GM03348 (cell line): ENCODE measurements around the gene RILPL1.
"Not testable (repeated sequence)": the region's sequence is repeated elsewhere in the genome, so short reads cannot be mapped to it uniquely, and the experiment has no call there.

Experiments used
- DNase-seq: peaks from one replicate; pipeline ENCODE4 v3.0.0; 2012; ENCODE audit warnings: low spot score

RILPL1 gene, protein sequence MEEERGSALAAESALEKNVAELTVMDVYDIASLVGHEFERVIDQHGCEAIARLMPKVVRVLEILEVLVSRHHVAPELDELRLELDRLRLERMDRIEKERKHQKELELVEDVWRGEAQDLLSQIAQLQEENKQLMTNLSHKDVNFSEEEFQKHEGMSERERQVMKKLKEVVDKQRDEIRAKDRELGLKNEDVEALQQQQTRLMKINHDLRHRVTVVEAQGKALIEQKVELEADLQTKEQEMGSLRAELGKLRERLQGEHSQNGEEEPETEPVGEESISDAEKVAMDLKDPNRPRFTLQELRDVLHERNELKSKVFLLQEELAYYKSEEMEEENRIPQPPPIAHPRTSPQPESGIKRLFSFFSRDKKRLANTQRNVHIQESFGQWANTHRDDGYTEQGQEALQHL

DNA sequence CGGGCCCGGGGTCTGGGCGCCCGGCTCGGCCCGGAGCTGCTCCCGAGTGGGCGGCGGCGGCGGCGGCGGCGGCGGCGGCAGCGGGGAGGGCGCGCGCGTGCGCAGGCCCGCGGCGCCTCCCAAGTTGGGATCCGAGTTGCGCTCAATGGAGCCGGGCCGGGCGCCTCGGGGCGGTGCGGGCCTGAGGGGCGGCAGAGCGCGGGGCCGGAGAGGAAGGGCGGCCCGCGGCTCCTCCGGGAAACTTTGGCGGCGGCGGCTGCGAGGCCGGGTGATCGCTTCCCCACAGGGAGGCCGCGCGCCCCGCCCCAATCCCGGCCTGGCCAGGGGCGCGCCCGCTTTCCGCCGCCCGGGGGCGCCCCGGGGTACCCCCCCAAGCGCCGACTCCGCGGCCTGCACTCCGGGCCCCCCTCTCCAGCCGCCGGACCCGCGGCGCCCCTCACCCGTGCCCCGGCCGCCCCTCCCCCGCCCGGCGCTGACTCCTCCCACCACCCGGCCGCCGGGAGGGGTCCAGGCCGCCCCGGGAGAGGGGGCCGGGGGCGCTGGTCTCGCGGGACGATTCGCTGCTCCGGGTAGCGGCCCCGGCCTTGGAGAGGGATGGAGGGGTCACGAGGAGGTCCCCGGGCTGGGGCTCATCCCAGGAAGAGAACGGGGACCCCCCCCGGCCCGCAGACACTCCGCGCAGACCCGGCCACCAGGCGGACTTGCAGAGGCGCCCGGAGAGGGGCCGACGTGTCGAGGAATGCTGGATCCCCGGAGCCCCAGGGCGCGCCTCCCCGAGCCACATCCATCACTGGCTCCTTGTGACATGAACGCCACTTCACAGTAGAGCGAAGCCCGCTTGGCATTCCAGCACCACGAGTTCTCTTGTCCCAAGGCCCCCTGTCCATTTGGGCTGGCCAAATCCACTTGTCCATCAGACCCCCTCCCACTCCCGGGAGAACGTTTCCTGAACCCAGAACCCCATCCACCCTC is at the start of gene RILPL1:
TSS of gene RILPL1 (minus strand) at position 48 of the 972 bp plus-strand sequence. CDS start 237 bp downstream, outside the sequence.
- peak; percentile 94 for DNase-seq

DNA sequence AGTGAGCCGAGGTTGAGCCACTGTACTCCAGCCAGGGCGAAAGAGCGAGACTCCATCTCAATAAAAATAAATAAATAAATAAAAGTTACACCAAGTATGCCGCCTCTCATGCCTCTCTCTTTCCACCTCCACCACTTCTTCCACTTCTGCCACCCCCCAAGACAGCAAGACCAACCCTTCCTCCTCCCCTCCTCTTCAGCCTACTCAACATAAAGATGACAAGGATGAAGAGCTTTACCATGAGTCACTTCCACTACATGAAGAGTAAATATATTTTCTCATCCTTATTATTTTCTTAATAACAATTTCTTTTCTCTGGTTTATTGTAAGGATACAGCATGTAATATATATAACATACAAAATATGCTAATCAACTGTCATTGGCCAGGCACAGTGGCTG is 47.3 kb upstream of the RILPL1 start:
- DNase-seq, result no peak

DNA sequence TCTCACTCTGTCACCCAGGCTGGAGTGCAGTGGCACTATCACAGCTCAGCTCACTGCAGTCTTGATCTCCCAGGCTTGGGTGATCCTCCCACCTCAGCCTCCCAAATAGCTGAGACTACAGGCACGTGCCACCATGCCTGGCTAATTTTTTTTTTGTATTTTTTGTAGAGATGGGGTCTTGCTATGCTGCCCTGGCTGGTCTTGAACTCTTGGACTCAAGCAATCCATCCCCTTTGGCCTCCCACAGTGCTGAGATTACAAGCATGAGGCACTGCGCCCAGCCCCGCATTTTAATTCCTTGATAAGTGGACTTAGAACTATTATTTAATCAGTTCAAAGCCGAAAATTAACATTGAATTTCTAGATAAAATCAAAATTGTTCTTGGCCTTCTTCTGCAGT is 45.3 kb upstream of the RILPL1 start:
- not testable (repeated sequence) for DNase-seq

DNA sequence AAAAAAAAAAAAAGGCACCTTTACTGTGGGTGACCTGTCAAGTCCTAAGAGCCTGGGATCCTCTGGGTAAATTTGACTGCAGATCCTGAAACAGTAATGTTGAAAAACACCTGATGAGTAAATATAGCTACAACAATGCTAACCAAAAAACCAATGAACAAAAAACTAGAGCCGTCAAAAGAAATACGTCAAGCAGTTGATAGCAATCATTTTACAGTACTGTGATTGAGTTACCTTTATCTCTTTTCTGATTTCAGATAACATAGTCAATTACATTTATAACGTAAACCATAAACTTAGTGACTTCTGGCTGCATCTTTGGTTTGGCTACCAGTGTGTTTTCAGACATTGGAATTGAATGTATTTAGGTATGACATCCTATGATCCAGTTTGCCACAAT is 44.7 kb upstream of the RILPL1 start:
- DNase-seq, result no peak

DNA sequence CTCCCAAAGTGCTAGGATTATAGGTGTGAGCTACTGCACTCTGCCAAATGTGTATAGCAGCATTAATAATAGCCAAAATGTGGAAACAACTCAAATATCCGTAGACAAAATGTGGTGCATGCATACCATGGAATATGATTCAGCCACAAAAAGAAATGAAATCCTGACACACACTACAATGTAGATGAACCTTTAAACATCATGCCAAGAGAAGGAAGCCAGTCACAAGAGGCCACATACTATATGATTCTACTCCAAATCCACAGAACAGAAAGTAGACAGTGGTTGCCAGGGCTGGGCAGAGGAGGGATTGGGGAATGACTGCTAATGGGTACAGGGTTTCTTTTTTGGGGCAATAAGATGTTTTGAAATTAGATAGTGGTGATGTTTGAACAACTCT is 43.1 kb upstream of the RILPL1 start:
- no peak for DNase-seq

DNA sequence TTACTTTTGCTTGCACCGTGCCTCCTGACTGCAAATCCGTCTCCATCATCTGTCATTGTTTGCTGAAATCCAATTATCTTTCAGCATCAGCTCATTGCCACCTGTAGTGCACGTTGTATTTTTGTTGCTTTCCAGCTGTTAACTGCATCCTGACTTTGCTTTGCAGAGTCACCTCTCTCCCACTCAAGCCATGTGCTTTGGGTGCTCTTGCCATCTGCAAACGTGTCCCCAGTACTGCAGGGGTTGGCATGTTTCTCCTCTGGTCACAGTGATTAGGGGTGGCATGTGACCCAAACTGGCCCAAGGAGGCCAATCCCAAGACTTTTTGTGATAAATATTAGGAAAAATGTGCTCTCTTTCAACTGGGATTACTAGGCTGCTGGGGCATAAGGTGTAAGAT is 40.4 kb upstream of the RILPL1 start:
- no peak for DNase-seq

DNA sequence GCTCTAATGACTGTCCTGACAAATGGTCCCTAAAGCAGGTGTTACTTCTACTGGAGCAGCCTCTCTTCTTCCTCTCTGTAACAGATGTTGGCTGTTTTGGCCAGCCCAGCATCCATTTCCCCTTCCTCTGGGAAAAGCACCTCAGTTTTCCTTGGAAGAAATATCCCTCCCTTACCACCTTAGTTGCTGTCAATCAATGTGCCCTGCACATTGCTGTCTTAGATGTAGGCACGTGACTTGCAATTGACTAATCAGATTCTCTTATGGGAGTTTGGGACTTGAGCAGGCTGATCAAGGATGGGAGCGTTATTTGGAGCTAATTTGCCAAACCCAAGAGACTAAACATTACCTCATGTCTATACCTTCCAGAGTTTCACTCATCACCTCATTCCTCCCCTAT is 38.9 kb upstream of the RILPL1 start:
- DNase-seq, result no peak

DNA sequence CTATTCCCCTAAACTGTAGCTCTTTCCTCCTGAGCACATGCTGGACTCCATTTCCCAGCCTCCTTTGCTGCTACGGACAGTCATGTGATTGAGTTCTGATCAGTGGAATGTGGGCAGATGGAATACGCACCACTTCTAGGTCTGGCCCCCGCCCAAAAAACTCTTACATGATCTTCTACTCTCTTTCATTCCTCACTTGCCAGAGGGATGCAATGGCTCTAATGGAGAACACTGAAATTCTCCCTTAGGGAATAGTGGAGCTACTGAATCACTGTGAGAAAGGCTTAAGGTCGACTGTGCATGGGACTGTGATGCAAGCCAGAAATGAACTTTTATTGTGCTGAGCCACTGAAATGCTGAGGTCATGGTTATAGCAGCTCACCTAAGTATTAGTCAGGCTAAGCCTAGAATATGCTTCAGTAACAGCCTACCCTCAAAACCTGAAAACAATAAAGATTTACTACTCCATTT is 37.9 kb upstream of the RILPL1 start:
- peak; percentile 74 for DNase-seq

DNA sequence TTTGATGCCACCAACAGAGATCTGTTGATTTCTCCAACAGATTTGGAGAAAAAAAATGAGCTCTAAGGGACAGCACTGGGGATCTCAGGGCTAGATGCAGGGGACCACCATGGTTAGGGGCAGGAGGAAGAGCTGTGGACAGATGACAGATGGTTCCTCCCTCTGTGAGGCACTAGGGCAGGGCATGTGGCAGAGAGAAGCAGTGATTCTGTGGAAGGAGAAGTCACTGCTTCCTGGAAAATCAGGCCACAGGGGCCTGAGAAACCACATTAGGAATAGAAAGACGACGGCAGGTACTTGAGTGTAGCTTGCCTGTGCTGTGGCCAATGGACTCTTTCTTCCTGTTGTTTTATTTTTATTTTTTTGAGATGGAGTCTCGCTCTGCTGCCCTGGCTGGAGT is 25.9 kb upstream of the RILPL1 start:
- no peak for DNase-seq

DNA sequence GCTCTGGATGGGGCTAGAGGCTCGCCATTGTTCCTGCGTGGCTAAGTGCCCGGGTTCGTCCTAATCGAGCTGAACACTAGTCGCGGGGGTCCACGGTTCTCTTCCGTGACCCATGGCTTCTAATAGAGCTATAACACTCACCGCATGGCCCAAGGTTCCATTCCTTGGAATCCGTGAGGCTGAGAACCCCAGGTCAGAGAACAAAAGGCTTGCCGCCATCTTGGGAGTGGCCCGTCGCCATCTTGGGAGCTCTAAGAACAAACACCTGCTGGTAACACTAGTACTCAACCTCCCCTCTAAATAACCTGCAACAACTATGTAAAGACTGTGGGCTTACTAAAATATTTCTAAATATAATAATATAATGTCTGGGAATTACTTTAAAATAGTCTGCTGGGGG is 25.0 kb upstream of the RILPL1 start:
- not testable (repeated sequence) for DNase-seq

DNA sequence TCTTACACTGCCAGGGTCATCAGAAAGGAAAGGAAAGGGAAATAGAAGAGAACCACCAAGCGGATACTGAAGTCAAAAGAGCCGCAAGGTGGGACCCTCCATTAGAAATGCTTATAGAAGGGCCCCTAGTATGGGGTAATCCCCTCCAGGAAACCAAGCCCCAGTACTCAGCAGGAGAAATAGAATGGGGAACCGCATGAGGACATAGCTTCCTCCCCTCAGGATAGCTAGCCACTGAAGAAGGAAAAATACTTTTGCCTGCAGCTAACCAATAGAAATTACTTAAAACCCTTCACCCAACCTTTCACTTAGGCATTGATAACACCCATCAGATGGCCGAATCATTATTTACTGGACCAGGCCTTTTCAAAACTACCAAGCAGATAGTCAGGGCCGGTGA is 21.3 kb upstream of the RILPL1 start:
- not testable (repeated sequence) for DNase-seq

DNA sequence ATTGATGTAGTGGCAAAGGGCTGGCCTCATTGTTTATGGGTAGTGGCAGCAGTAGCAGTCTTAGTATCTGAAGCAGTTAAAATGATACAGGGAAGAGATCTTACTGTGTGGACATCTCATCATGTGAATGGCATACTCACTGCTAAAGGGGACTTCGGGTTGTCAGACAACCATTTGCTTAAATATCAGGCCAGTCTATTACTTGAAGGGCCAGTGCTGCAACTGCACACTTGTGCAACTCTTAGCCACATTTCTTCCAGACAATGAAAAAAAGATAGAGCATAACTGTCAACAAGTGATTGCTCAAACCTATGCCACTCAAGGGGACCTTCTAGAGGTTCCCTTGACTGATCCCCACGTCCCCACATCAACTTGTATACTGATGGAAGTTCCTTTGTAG is 20.6 kb upstream of the RILPL1 start:
- DNase-seq, result not testable (repeated sequence)

DNA sequence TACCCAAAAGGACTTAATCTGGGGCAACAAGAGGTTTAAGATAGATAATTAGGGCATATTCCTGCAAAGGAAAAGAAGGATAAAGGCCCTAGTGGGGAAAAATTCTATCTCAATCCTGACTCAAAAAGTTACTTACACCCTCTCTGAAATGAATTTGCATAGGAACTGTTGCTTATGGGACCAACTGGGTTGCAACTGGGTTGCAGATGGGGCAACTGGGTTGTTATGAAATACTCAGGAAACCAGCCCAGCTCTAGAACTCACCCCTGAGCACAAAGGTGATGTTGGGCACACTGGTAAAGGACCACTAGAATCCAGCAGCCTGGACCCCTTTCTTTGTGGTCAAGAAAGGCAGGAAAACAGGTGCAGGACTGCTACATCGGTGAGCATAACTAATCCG is 17.2 kb upstream of the RILPL1 start:
- DNase-seq, result no peak

DNA sequence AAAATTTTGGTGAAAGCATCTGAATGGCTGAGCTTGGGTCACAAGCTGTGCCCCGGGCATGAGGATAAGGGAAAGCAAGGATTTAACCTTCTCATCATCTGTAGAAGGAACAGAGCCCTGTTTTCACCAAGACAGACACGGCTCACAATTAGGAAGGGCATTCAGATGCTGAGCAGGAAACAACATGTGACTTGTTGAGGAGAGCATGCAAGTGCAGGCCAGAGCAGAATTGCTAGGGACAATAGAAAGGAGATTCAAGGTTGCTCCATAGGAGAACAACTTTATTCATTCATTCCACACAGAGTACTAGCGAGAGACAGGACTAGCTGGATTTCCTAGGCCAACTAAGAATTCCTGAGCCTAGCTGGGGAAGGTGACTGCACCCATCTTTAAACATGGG is 14.6 kb upstream of the RILPL1 start:
- DNase-seq, result no peak

DNA sequence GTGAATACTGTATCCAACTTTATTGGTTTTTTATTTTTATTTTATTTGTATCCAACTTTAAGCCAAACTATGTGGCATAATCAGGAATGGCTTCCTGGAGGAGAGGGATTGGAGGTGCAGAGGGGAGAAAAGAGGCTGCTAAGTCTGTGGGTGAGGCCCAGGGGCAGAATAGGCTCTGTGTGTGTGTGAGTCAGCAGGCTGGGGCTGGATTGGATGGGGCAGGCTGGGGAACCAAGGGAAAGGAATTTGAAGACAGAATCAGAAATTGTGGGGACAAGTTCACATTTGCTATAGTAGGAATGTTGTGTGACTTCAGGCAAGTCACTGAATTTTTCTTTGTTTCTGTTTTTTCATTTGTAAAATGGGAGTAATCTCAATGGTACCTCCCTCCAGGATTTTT is 12.8 kb upstream of the RILPL1 start:
- DNase-seq, result peak; percentile 60

DNA sequence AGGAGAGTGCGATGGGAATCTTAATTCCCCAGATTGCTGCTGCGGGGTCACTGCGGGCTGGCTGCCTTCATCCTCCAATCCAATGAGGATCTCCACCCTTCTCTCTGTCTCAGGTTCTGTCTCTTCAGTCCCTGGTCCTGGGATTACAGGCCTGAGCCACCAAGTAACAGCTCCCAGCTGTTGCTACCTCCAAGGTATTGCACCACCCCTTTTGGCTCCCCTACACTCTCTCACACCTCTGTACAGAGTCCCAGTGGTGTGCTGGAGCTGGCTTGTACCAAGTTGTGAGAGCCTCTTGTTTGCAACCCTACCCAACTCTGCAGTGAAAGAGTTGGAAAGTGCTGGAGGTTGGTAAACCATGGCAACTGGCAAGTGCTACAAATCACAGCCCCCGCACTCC is 10.0 kb upstream of the RILPL1 start:
- DNase-seq, result no peak

DNA sequence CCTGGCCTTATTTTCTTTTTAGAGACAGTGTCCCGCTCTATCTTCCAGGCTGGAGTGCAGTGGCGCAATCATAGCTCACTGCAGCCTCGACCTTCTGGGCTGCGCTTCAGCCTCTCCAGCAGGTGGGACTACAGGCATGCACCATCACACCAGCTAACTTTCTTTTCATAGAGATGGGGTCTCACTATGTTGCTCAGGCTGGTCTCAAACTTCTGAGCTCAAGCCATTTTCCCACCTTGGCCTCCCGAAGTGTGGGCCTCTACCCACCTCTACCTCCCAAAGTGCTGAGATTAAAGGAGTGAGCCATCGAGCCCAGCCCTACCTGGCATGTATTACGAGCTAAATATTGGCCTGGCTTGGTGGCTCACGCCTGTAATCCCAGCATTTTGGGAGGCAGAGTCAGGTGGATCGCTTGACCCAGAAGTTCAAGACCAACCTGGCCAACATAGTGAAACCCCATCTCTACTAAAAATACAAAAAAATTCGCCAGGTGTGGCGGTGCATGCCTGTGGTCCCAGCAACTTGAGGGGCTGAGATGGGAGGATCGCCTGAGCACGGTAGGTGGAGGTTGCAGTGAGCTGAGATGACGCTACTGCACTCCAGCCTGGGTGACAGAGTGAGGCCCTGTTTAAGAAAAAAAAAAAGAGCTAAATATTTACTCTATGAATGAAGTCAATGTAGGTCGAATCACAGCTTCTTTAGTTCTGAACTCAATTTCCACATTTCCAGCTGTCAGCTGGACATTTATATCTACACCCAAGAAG is 7.6 kb upstream of the RILPL1 start:
- DNase-seq, result no peak

DNA sequence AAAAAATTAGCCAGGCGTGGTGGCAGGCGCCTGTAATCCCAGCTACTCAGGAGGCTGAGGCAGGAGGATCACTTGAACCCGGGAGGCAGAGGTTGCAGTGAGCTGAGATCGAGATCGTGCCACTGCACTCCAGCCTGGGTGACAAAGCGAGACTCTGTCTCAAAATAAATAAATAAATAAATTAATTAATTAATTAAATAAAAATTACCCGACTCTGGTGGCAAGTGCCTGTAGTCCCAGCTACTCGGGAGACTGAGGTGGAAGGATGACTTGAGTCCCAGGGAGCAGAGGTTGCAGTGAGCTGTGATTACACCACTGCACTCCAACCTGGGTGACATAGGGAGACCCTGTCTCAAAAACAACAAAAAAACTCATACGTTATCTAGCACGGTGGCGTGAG is 2.4 kb upstream of the RILPL1 start:
- not testable (repeated sequence) for DNase-seq

DNA sequence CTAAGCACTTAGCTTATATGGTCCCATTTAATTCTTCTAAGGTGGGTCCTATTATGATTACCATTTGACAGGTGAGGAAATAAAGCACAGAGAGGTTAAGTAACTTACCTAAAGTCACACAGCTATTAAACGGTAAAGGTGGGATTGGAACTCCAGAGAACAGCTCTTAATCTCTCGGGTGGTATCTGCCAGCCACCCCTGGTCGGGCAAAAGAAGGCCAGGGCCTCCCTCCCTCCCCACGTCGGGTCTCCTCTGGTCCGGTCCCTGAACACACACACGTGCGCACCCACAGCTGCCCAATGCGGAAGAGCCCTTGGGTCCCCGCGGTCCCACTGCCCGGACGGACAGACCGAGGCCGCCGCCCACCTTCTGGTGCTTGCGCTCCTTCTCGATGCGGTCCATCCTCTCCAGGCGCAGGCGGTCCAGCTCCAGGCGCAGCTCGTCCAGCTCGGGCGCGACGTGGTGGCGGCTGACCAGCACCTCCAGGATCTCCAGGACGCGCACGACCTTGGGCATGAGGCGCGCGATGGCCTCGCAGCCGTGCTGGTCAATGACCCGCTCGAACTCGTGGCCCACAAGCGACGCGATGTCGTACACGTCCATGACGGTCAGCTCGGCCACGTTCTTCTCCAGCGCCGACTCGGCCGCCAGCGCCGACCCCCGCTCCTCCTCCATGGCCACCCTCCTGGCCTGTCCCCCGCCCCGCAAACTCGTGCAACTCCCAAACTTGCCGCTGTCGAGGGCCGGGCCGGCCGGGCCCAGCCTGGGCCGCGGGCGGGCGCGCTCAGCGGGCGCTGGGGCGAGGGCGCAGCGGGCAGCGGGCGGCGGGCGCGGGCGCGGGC is 490 bp downstream of the RILPL1 start:
- peak; percentile 48 for DNase-seq

DNA sequence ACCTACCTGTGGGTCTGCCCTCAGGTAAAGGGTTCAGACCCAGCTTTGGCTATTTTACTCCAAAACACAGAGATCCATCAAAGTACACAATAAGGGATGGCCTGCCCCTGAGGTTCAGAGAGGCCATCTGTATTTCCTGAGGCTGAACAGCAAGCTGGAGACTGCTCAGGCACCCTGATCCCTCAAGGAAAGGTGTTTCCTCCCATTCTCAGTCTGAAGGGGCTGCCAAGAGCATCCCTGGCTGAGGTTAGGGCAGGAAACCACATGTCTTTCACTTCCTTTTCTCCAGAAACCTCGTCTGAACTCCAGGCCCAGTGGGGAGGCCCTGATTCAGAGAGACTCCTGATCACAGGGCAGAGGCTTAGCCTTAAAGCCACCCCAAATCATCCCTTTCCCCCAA is 1.5 kb downstream of the RILPL1 start:
- DNase-seq, result peak; percentile 39

DNA sequence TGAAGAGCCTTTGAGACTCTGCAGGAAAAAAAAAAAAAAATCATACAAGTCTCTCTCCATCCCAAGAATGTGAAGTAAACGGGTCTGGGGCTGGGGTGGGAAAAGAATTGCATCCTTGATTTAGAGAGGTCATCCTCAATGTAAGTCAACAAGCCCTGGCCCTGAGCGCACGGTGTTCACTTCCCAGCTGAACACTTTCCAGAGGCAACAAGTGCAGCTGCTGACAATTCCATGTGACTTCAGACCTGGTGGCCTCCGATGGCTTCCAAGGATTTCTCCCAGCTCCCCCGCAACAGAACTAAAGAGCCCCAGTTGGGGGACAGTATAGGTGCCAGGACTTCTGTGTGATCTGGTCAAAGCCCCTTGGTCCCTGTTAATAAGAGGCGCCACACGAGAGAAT is 2.4 kb downstream of the RILPL1 start:
- DNase-seq, result no peak
